SK-N-SH treated with all-trans-retinoic acid at 6 μM for 48 hours (cell line): ENCODE data around the gene UGGT2.

Experiments
- ZFP30 ChIP-seq: fragments of 450-650 bp; formaldehyde crosslinking; IDR thresholded peaks from 2 replicates; pipeline ENCODE4 v1.5.0; 2022; ENCODE audit warnings: mild to moderate bottlenecking, moderate library complexity
- ZNF8 ChIP-seq: fragments of 450-650 bp; formaldehyde crosslinking; IDR thresholded peaks from 2 replicates; pipeline ENCODE4 v1.5.0; 2020; ENCODE audit warnings: mild to moderate bottlenecking, moderate library complexity

GRCh38 chr13:96034662-96035061 lies 18.5 kb downstream of the UGGT2 start:
- TF ChIP-seq ZFP30 (CRISPR knock-in tag) (no peak), ZNF8 (CRISPR knock-in tag) (no peak)
